ENCODE data around the gene GSPT2.

Gene GSPT2

GRCh38 chrX:51776851-51777250 lies 33.6 kb downstream of the GSPT2 start:
- TF ChIP-seq JUND (IDR thresholded peaks at IDR 0.05; ENCODE audit: low read depth): no peak
- in situ Hi-C loops (cut with HindIII; ENCODE audit: low pct_unique_long_range_greater_than_20kb, low sequenced_read_pairs): no loop called here
- DNase-seq (ENCODE audit: low read depth in 1 of 2, low spot score in 1 of 2): no peak

GRCh38 chrX:51779306-51779705 lies 36.1 kb downstream of the GSPT2 start:
- no peak for TF ChIP-seq JUND (IDR thresholded peaks at IDR 0.05; ENCODE audit: low read depth)
- in situ Hi-C loops (cut with HindIII; ENCODE audit: low pct_unique_long_range_greater_than_20kb, low sequenced_read_pairs): no loop called here
- DNase-seq (ENCODE audit: low read depth in 1 of 2, low spot score in 1 of 2): no peak

GRCh38 chrX:51795136-51795535 lies 51.9 kb downstream of the GSPT2 start:
- no peak for DNase-seq (ENCODE audit: low read depth in 1 of 2, low spot score in 1 of 2)
- in situ Hi-C loops (cut with HindIII; ENCODE audit: low pct_unique_long_range_greater_than_20kb, low sequenced_read_pairs): no loop called here
- TF ChIP-seq JUND (IDR thresholded peaks at IDR 0.05; ENCODE audit: low read depth): no peak
